AG04450 (cell line): ENCODE measurements around the gene CYP2A13. TPM values are rescaled to one million over a fixed set of nuclear protein-coding genes. Genes with fewer than 3 reads are reported as not detected.

ENCODE experiments used
- CTCF ChIA-PET: fragments of 300-600, 350-600 bp; formaldehyde crosslinking; extraction: SDS; loops from one replicate; lab custom pipeline; 2022; ENCODE audit warnings: antibody characterized with exemption, inconsistent platforms; lab: Charles Lee
- POLR2A ChIA-PET: fragments of 350-600 bp; formaldehyde crosslinking; extraction: SDS; loops from one replicate; lab custom pipeline; 2021; ENCODE audit warnings: antibody characterized with exemption, inconsistent platforms; lab: Yijun Ruan, JAX
- DNase-seq: peaks from one replicate; pipeline ENCODE4 v3.0.0-alpha.2; 2011; ENCODE audit warnings: low read depth, low spot score
- H3K27ac ChIP-seq: one replicate; pipeline ENCODE4 v1.5.1; 2012; ENCODE audit warnings: low read depth, low read length, control low read depth
- H3K27me3 ChIP-seq: one replicate; pipeline ENCODE4 v1.6.0; 2012; ENCODE audit warnings: low read length; ENCODE audit not compliant: control insufficient read depth, insufficient read depth
- H3K4me3 ChIP-seq: 2 replicates; pipeline ENCODE4 v1.5.1; 2011; ENCODE audit warnings: mild to moderate bottlenecking, low read depth, low read length, control low read depth
- H3K9me3 ChIP-seq: 2 replicates; pipeline ENCODE4 v1.5.1; 2012; ENCODE audit warnings: low read length; ENCODE audit not compliant: control insufficient read depth, insufficient read depth
- polyA plus RNA-seq: library from polyadenylated mRNA; depleted of rRNA; stranded (reverse); fragments of >200 nt; gene quantifications from 2 replicates; pipeline ENCODE4 v1.2.3, GENCODE V29; 2011; rRNA removed
- TF ChIP-seq, protein P1 (sequence below): IDR thresholded peaks from 2 replicates; pipeline ENCODE4 v1.5.1; 2011; ENCODE audit warnings: low read depth, low read length, control low read depth, inconsistent platforms

Gene CYP2A13
- polyA plus RNA-seq, 1 experiment, result not detected

DNA sequence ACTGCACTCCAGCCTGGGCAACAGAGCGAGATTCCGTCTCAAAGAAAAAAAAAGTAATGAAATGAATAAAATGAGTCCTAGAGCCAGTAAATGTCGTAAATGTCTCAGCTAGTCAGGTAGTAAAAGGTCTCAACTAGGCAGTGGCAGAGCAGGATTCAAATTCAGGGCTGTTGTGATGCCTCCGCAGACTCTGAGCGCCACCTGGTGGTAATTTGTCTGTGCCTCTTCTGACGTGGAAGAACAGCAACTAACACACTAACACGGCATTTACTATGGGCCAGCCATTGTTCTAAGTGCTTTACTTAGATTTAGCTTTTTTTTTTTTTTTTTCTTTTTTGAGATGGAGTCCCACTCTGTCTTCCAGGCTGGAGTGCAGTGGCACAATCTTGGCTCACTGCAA lies 56.2 kb downstream of the CYP2A13 start:
- H3K9me3 ChIP-seq, result no peaks in the 10 kb centered on the region
- TF ChIP-seq, protein P1, sequence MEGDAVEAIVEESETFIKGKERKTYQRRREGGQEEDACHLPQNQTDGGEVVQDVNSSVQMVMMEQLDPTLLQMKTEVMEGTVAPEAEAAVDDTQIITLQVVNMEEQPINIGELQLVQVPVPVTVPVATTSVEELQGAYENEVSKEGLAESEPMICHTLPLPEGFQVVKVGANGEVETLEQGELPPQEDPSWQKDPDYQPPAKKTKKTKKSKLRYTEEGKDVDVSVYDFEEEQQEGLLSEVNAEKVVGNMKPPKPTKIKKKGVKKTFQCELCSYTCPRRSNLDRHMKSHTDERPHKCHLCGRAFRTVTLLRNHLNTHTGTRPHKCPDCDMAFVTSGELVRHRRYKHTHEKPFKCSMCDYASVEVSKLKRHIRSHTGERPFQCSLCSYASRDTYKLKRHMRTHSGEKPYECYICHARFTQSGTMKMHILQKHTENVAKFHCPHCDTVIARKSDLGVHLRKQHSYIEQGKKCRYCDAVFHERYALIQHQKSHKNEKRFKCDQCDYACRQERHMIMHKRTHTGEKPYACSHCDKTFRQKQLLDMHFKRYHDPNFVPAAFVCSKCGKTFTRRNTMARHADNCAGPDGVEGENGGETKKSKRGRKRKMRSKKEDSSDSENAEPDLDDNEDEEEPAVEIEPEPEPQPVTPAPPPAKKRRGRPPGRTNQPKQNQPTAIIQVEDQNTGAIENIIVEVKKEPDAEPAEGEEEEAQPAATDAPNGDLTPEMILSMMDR, result peak; percentile 79
- peaks cover 6% of the 10 kb centered on the region for H3K27me3 ChIP-seq
- no peak overlapping the region for H3K27ac ChIP-seq
- peak; percentile 50 for DNase-seq
- no peak overlapping the region for H3K4me3 ChIP-seq
- ChIA-PET CTCF (interaction anchor here (0.6 to 2.1 kb wide), 18 partner anchors 11 to 483 kb away, joined by 3 to 17 read pairs (median 6); no protein-coding TSS in a partner anchor), POLR2A (interaction anchor here (0.6 kb wide), 1 partner anchor 119 kb away, joined by 3 read pairs; no protein-coding TSS in a partner anchor)

Other genes starting within 250 kb of the CYP2A13 start
- not detected in 2 replicates for gene CYP2A6, start 238.0 kb upstream of the CYP2A13 start, polyA plus RNA-seq
- not detected in 2 replicates for gene CYP2A7, start 206.2 kb upstream of the CYP2A13 start, polyA plus RNA-seq
- gene CYP2B6, start 97.2 kb upstream of the CYP2A13 start, polyA plus RNA-seq, result not detected in 2 replicates
- gene CYP2F1, start 26.0 kb downstream of the CYP2A13 start, polyA plus RNA-seq, result not detected in 2 replicates
- 0.73 and 2.5 TPM in 2 replicates for gene CYP2S1, start 104.8 kb downstream of the CYP2A13 start, polyA plus RNA-seq
- gene AXL, start 130.8 kb downstream of the CYP2A13 start, polyA plus RNA-seq, result 210 and 212 TPM in 2 replicates
- gene HNRNPUL1, start 175.9 kb downstream of the CYP2A13 start, polyA plus RNA-seq, result 42.3 and 56.3 TPM in 2 replicates
- 8.5 and 9.3 TPM in 2 replicates for gene CCDC97, start 221.7 kb downstream of the CYP2A13 start, polyA plus RNA-seq